HEK293 (cell line): ENCODE data around the gene SYNDIG1L.
A peak's percentile ranks its signal among the peaks of the same experiment; 100 is the strongest.

Experiments used
- CTCF ChIA-PET: fragments of 350-600 bp; formaldehyde crosslinking; extraction: SDS; loops from one replicate; lab custom pipeline; 2021; ENCODE audit warnings: antibody characterized with exemption; lab: Yijun Ruan, JAX
- POLR2A ChIA-PET: fragments of 300-600 bp; formaldehyde crosslinking; extraction: SDS; loops from one replicate; lab custom pipeline; 2020; ENCODE audit warnings: antibody characterized with exemption, inconsistent platforms; lab: Yijun Ruan, JAX
- H3K27ac ChIP-seq: fragments of 200-500 bp; sonication (Bioruptor generic); 2 replicates; pipeline ENCODE4 v1.5.1; 2014; ENCODE audit warnings: low read depth, low read length, control low read depth, inconsistent platforms; ENCODE audit errors: extremely low read depth
- H3K36me3 ChIP-seq, 2 experiments: fragments of 200-500 bp in 1 of 2; sonication (Bioruptor generic) in 1 of 2; 1 replicate in 1 of 2; 2 replicates in 1 of 2; pipeline ENCODE4 v1.5.1; 2014 to 2017; ENCODE audit warnings: inconsistent platforms in 2 of 2, low read length in 2 of 2; ENCODE audit not compliant: control insufficient read depth in 2 of 2, insufficient read depth in 1 of 2
- H3K4me1 ChIP-seq: fragments of 200-500 bp; sonication (Bioruptor generic); 2 replicates; pipeline ENCODE4 v1.5.1; 2014; ENCODE audit warnings: mild to moderate bottlenecking, low read length, inconsistent platforms; ENCODE audit not compliant: control insufficient read depth, insufficient read depth
- H3K4me3 ChIP-seq: 2 replicates; pipeline ENCODE4 v1.5.1; 2011; ENCODE audit warnings: low read depth, mild to moderate bottlenecking, control low read depth, low read length, moderate library complexity
- H3K9me3 ChIP-seq: fragments of 200-500 bp; sonication (Bioruptor generic); 2 replicates; pipeline ENCODE4 v1.5.1; 2014; ENCODE audit warnings: low read depth, low read length, inconsistent platforms; ENCODE audit not compliant: control insufficient read depth, insufficient read depth
- GLI4 ChIP-seq: fragments of 450-650 bp; formaldehyde crosslinking; IDR thresholded peaks from 2 replicates; pipeline ENCODE4 v1.5.1; 2016; ENCODE audit warnings: missing biosample characterization, missing genetic modification characterization
- REPIN1 ChIP-seq: fragments of 450-650 bp; formaldehyde crosslinking; IDR thresholded peaks from 2 replicates; pipeline ENCODE4 v1.5.1; 2017; ENCODE audit warnings: missing biosample characterization, missing genetic modification characterization, low read depth
- ZBTB7A ChIP-seq: fragments of 450-650 bp; formaldehyde crosslinking; IDR thresholded peaks from 2 replicates; pipeline ENCODE4 v1.5.1; 2016; ENCODE audit warnings: low read depth, missing biosample characterization, missing genetic modification characterization
- ZNF138 ChIP-seq: fragments of 450-650 bp; formaldehyde crosslinking; IDR thresholded peaks from 2 replicates; pipeline ENCODE4 v1.5.1; 2016; ENCODE audit warnings: missing biosample characterization, missing genetic modification characterization, borderline replicate concordance
- ZNF16 ChIP-seq: fragments of 450-650 bp; formaldehyde crosslinking; IDR thresholded peaks from 2 replicates; pipeline ENCODE4 v1.5.1; 2016; ENCODE audit warnings: low read depth, missing biosample characterization, missing genetic modification characterization
- ZNF266 ChIP-seq: fragments of 450-650 bp; formaldehyde crosslinking; IDR thresholded peaks from 2 replicates; pipeline ENCODE4 v1.5.1; 2016; ENCODE audit warnings: missing biosample characterization, missing genetic modification characterization, low read depth
- ZNF544 ChIP-seq: fragments of 450-650 bp; formaldehyde crosslinking; IDR thresholded peaks from 2 replicates; pipeline ENCODE4 v1.5.0; 2017; ENCODE audit warnings: missing biosample characterization, missing genetic modification characterization
- ZNF610 ChIP-seq: fragments of 450-650 bp; formaldehyde crosslinking; IDR thresholded peaks from 2 replicates; pipeline ENCODE4 v1.5.1; 2016; ENCODE audit warnings: missing biosample characterization, missing genetic modification characterization, borderline replicate concordance
- ZNF791 ChIP-seq: fragments of 450-650 bp; formaldehyde crosslinking; IDR thresholded peaks from 2 replicates; pipeline ENCODE4 v1.5.1; 2016; ENCODE audit warnings: missing biosample characterization, missing genetic modification characterization
- ZSCAN16 ChIP-seq: fragments of 450-650 bp; formaldehyde crosslinking; IDR thresholded peaks from 2 replicates; pipeline ENCODE4 v1.5.1; 2016; ENCODE audit warnings: missing biosample characterization, missing genetic modification characterization
- ZSCAN30 ChIP-seq: fragments of 450-650 bp; IDR thresholded peaks from 2 replicates; pipeline ENCODE4 v1.5.1; 2018; ENCODE audit warnings: missing biosample characterization, mild to moderate bottlenecking, missing genetic modification characterization, moderate library complexity
- TF ChIP-seq, protein P1 (sequence below): fragments of 450-650 bp; formaldehyde crosslinking; IDR thresholded peaks from 2 replicates; pipeline ENCODE4 v1.5.1; 2016; ENCODE audit warnings: missing biosample characterization, missing genetic modification characterization
- TF ChIP-seq, protein P2 (sequence below): fragments of 450-650 bp; formaldehyde crosslinking; IDR thresholded peaks from 2 replicates; pipeline ENCODE4 v1.5.1; 2017; ENCODE audit warnings: missing biosample characterization, missing genetic modification characterization
- TF ChIP-seq, protein P3 (sequence below): fragments of 450-650 bp; formaldehyde crosslinking; IDR thresholded peaks from 2 replicates; pipeline ENCODE4 v1.5.1; 2016; ENCODE audit warnings: missing biosample characterization, missing genetic modification characterization, low read depth
- TF ChIP-seq, protein P4 (sequence below): fragments of 450-650 bp; formaldehyde crosslinking; IDR thresholded peaks from 2 replicates; pipeline ENCODE4 v1.5.0; 2017; ENCODE audit warnings: missing biosample characterization, missing genetic modification characterization, borderline replicate concordance
- TF ChIP-seq, protein P5 (sequence below): fragments of 450-650 bp; IDR thresholded peaks from 2 replicates; pipeline ENCODE4 v1.5.1; 2018; ENCODE audit warnings: missing biosample characterization, missing genetic modification characterization
- TF ChIP-seq, protein P6 (sequence below): fragments of 450-650 bp; formaldehyde crosslinking; IDR thresholded peaks from 2 replicates; pipeline ENCODE4 v1.5.1; 2016; ENCODE audit warnings: missing biosample characterization, missing genetic modification characterization
- TF ChIP-seq, protein P7 (sequence below): fragments of 450-650 bp; formaldehyde crosslinking; IDR thresholded peaks from 2 replicates; pipeline ENCODE4 v1.5.1; 2016; ENCODE audit warnings: missing biosample characterization, missing genetic modification characterization

SYNDIG1L gene

DNA sequence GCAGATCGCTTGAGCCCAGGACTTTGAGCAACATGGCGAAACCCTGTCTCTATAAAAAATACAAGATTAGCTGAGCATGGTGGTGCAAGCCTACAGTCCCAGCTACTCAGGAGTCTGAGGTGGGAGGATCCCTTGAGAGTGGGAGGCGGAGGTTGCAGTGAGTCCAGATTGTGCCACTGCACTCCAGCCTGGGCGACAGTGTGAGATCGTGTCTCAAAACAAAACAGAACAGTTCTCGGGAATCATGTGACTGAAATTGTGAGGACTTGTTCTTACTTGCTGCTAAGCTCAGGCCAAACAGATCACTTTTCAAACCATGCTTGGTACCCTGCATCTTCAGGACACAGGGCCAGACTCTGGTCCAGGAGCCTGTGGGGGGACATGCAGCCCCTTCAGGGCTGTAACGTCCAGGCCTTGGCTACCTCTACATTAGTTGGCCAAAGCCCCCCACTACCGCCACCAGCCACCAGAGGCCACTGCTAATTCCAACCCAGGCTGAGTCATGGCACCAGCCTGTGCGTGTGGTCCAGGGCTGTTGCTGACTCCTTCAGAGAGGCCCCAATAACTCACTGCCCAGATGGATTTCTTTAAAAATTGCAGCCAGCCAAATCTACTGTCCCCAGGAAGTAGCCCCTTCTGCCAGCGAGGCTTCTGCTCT, 33.4 kb upstream of the SYNDIG1L start (continued):
- no peak for TF ChIP-seq ZSCAN30
- no peak for TF ChIP-seq ZNF791
- TF ChIP-seq, protein P1, sequence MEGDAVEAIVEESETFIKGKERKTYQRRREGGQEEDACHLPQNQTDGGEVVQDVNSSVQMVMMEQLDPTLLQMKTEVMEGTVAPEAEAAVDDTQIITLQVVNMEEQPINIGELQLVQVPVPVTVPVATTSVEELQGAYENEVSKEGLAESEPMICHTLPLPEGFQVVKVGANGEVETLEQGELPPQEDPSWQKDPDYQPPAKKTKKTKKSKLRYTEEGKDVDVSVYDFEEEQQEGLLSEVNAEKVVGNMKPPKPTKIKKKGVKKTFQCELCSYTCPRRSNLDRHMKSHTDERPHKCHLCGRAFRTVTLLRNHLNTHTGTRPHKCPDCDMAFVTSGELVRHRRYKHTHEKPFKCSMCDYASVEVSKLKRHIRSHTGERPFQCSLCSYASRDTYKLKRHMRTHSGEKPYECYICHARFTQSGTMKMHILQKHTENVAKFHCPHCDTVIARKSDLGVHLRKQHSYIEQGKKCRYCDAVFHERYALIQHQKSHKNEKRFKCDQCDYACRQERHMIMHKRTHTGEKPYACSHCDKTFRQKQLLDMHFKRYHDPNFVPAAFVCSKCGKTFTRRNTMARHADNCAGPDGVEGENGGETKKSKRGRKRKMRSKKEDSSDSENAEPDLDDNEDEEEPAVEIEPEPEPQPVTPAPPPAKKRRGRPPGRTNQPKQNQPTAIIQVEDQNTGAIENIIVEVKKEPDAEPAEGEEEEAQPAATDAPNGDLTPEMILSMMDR (tag by site-specific recombination): peak; percentile 26
- TF ChIP-seq, protein P2, sequence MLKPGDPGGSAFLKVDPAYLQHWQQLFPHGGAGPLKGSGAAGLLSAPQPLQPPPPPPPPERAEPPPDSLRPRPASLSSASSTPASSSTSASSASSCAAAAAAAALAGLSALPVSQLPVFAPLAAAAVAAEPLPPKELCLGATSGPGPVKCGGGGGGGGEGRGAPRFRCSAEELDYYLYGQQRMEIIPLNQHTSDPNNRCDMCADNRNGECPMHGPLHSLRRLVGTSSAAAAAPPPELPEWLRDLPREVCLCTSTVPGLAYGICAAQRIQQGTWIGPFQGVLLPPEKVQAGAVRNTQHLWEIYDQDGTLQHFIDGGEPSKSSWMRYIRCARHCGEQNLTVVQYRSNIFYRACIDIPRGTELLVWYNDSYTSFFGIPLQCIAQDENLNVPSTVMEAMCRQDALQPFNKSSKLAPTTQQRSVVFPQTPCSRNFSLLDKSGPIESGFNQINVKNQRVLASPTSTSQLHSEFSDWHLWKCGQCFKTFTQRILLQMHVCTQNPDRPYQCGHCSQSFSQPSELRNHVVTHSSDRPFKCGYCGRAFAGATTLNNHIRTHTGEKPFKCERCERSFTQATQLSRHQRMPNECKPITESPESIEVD (tag by site-specific recombination): no peak

DNA sequence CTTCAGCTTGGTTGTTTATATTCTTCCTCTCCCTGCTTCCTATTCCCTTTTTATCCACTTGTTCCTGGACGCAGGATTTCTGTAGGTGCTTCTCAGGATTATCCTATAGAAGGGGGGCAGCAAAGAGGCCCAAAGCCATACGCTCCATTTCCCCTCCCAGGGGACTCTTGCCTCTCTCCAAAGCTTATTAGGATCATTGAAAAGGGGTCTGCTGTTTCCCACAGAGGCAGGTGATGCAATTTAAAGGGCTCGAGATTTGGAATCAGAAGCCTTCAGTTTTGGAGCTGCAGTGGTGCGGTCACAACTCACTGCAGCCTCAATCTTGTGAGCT, 31.5 kb upstream of the SYNDIG1L start:
- Histone ChIP-seq H3K9me3 (no peaks in the 10 kb centered on the region), H3K4me1 (no peaks in the 10 kb centered on the region), H3K27ac (no peak overlapping the region), H3K36me3 (no peaks in the 10 kb centered on the region), H3K4me3 (no peak overlapping the region)
- ChIA-PET CTCF (interaction anchor here (0.6 to 1.8 kb wide), 2 partner anchors 8 to 21 kb away, joined by 3 to 6 read pairs; no protein-coding TSS in a partner anchor), POLR2A (interaction anchor here (1.1 kb wide), 1 partner anchor 36 kb away, joined by 4 read pairs; the partner anchor contains the start of gene ISCA2)
- TF ChIP-seq ZNF610 (no peak), REPIN1 (no peak), ZBTB7A (no peak), ZNF266 (no peak), ZNF544 (tag by site-specific recombination) (no peak), ZNF16 (tag by site-specific recombination) (no peak), ZSCAN16 (tag by site-specific recombination) (no peak), GLI4 (tag by site-specific recombination) (no peak), ZNF138 (tag by site-specific recombination) (no peak)
- TF ChIP-seq, protein P3, sequence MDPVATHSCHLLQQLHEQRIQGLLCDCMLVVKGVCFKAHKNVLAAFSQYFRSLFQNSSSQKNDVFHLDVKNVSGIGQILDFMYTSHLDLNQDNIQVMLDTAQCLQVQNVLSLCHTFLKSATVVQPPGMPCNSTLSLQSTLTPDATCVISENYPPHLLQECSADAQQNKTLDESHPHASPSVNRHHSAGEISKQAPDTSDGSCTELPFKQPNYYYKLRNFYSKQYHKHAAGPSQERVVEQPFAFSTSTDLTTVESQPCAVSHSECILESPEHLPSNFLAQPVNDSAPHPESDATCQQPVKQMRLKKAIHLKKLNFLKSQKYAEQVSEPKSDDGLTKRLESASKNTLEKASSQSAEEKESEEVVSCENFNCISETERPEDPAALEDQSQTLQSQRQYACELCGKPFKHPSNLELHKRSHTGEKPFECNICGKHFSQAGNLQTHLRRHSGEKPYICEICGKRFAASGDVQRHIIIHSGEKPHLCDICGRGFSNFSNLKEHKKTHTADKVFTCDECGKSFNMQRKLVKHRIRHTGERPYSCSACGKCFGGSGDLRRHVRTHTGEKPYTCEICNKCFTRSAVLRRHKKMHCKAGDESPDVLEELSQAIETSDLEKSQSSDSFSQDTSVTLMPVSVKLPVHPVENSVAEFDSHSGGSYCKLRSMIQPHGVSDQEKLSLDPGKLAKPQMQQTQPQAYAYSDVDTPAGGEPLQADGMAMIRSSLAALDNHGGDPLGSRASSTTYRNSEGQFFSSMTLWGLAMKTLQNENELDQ (tag by site-specific recombination): no peak
- TF ChIP-seq, protein P4, sequence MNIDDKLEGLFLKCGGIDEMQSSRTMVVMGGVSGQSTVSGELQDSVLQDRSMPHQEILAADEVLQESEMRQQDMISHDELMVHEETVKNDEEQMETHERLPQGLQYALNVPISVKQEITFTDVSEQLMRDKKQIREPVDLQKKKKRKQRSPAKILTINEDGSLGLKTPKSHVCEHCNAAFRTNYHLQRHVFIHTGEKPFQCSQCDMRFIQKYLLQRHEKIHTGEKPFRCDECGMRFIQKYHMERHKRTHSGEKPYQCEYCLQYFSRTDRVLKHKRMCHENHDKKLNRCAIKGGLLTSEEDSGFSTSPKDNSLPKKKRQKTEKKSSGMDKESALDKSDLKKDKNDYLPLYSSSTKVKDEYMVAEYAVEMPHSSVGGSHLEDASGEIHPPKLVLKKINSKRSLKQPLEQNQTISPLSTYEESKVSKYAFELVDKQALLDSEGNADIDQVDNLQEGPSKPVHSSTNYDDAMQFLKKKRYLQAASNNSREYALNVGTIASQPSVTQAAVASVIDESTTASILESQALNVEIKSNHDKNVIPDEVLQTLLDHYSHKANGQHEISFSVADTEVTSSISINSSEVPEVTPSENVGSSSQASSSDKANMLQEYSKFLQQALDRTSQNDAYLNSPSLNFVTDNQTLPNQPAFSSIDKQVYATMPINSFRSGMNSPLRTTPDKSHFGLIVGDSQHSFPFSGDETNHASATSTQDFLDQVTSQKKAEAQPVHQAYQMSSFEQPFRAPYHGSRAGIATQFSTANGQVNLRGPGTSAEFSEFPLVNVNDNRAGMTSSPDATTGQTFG: no peak
- TF ChIP-seq, protein P5, sequence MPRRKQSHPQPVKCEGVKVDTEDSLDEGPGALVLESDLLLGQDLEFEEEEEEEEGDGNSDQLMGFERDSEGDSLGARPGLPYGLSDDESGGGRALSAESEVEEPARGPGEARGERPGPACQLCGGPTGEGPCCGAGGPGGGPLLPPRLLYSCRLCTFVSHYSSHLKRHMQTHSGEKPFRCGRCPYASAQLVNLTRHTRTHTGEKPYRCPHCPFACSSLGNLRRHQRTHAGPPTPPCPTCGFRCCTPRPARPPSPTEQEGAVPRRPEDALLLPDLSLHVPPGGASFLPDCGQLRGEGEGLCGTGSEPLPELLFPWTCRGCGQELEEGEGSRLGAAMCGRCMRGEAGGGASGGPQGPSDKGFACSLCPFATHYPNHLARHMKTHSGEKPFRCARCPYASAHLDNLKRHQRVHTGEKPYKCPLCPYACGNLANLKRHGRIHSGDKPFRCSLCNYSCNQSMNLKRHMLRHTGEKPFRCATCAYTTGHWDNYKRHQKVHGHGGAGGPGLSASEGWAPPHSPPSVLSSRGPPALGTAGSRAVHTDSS (tag by site-specific recombination): no peak
- TF ChIP-seq, protein P6, sequence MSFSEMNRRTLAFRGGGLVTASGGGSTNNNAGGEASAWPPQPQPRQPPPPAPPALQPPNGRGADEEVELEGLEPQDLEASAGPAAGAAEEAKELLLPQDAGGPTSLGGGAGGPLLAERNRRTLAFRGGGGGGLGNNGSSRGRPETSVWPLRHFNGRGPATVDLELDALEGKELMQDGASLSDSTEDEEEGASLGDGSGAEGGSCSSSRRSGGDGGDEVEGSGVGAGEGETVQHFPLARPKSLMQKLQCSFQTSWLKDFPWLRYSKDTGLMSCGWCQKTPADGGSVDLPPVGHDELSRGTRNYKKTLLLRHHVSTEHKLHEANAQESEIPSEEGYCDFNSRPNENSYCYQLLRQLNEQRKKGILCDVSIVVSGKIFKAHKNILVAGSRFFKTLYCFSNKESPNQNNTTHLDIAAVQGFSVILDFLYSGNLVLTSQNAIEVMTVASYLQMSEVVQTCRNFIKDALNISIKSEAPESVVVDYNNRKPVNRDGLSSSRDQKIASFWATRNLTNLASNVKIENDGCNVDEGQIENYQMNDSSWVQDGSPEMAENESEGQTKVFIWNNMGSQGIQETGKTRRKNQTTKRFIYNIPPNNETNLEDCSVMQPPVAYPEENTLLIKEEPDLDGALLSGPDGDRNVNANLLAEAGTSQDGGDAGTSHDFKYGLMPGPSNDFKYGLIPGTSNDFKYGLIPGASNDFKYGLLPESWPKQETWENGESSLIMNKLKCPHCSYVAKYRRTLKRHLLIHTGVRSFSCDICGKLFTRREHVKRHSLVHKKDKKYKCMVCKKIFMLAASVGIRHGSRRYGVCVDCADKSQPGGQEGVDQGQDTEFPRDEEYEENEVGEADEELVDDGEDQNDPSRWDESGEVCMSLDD (tag by site-specific recombination): no peak
- TF ChIP-seq, protein P7, sequence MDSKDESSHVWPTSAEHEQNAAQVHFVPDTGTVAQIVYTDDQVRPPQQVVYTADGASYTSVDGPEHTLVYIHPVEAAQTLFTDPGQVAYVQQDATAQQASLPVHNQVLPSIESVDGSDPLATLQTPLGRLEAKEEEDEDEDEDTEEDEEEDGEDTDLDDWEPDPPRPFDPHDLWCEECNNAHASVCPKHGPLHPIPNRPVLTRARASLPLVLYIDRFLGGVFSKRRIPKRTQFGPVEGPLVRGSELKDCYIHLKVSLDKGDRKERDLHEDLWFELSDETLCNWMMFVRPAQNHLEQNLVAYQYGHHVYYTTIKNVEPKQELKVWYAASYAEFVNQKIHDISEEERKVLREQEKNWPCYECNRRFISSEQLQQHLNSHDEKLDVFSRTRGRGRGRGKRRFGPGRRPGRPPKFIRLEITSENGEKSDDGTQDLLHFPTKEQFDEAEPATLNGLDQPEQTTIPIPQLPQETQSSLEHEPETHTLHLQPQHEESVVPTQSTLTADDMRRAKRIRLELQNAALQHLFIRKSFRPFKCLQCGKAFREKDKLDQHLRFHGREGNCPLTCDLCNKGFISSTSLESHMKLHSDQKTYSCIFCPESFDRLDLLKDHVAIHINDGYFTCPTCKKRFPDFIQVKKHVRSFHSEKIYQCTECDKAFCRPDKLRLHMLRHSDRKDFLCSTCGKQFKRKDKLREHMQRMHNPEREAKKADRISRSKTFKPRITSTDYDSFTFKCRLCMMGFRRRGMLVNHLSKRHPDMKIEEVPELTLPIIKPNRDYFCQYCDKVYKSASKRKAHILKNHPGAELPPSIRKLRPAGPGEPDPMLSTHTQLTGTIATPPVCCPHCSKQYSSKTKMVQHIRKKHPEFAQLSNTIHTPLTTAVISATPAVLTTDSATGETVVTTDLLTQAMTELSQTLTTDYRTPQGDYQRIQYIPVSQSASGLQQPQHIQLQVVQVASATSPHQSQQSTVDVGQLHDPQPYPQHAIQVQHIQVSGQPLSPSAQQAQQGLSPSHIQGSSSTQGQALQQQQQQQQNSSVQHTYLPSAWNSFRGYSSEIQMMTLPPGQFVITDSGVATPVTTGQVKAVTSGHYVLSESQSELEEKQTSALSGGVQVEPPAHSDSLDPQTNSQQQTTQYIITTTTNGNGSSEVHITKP (tag by site-specific recombination): no peak
